ENCODE results near the gene PLB1. TPM values are rescaled to one million over a fixed set of nuclear protein-coding genes. Genes with fewer than 3 reads are reported as not detected.

PLB1 gene
- total RNA-seq (2014; rRNA removed): 1.4 and 1.5 TPM in 2 replicates
- polyA plus RNA-seq (2012): 1.0 TPM

- DNase-seq (ENCODE audit: low read depth): no peak
Observed at GRCh38 chr2:28495551-28496250, at the start of gene PLB1. TSS of gene PLB1 (plus strand) at chr2:28496060. CDS start at chr2:28496115, 55 bp downstream.

- no peak for DNase-seq (ENCODE audit: low read depth)
Observed at GRCh38 chr2:28446531-28446930, 49.3 kb upstream of the PLB1 start.

GRCh38 chr2:28447086-28447485, 48.8 kb upstream of the PLB1 start:
- no peak for DNase-seq (ENCODE audit: low read depth)

GRCh38 chr2:28447943-28448792, 47.7 kb upstream of the PLB1 start:
- peak; percentile 91 for DNase-seq (ENCODE audit: low read depth)

GRCh38 chr2:28448793-28449100, 47.1 kb upstream of the PLB1 start:
- DNase-seq (ENCODE audit: low read depth): no peak

GRCh38 chr2:28449126-28449487, 46.8 kb upstream of the PLB1 start:
- no peak for DNase-seq (ENCODE audit: low read depth)

GRCh38 chr2:28449488-28450395, 46.1 kb upstream of the PLB1 start:
- DNase-seq (ENCODE audit: low read depth): peak; percentile 46

- DNase-seq (ENCODE audit: low read depth): no peak
Observed at GRCh38 chr2:28450901-28451565, 44.8 kb upstream of the PLB1 start.

GRCh38 chr2:28451793-28452533, 43.9 kb upstream of the PLB1 start:
- DNase-seq (ENCODE audit: low read depth): no peak

GRCh38 chr2:28452534-28453081, 43.3 kb upstream of the PLB1 start:
- peak; percentile 49 for DNase-seq (ENCODE audit: low read depth)

GRCh38 chr2:28453396-28453795, 42.5 kb upstream of the PLB1 start:
- no peak for DNase-seq (ENCODE audit: low read depth)

GRCh38 chr2:28454016-28454930, 41.6 kb upstream of the PLB1 start:
- no peak for DNase-seq (ENCODE audit: low read depth)

GRCh38 chr2:28457237-28457636, 38.6 kb upstream of the PLB1 start:
- DNase-seq (ENCODE audit: low read depth): no peak

GRCh38 chr2:28461056-28461455, 34.8 kb upstream of the PLB1 start:
- no peak for DNase-seq (ENCODE audit: low read depth)

- DNase-seq (ENCODE audit: low read depth): no peak
Observed at GRCh38 chr2:28462122-28462521, 33.7 kb upstream of the PLB1 start.

- no peak for DNase-seq (ENCODE audit: low read depth)
Observed at GRCh38 chr2:28463211-28463816, 32.5 kb upstream of the PLB1 start.

- DNase-seq (ENCODE audit: low read depth): no peak
Observed at GRCh38 chr2:28463893-28464292, 32.0 kb upstream of the PLB1 start.

GRCh38 chr2:28465148-28465885, 30.5 kb upstream of the PLB1 start:
- DNase-seq (ENCODE audit: low read depth): no peak
